SU-DHL-6 (cell line): ENCODE results near the gene NFKBIL1.
A peak's percentile ranks its signal among the peaks of the same experiment; 100 is the strongest.
"Not testable (repeated sequence)": the region's sequence is repeated elsewhere in the genome, so short reads cannot be mapped to it uniquely, and the experiment has no call there.

Source experiments
- H2AFZ ChIP-seq: fragments of 200-600 bp; sonication (generic); 2 replicates; pipeline ENCODE4 v1.6.1; 2014; ENCODE audit warnings: low read depth, mild to moderate bottlenecking, moderate library complexity, mixed read lengths, antibody characterized with exemption, low read length; ENCODE audit not compliant: severe bottlenecking
- H3F3A ChIP-seq: fragments of 200-600 bp; shearing (Covaris generic); 2 replicates; pipeline ENCODE4 v1.6.0; 2016; ENCODE audit warnings: antibody characterized with exemption, mild to moderate bottlenecking; ENCODE audit not compliant: insufficient read depth
- H3K27ac ChIP-seq: fragments of 200-600 bp; sonication (generic); 2 replicates; pipeline ENCODE4 v1.5.1; 2016; ENCODE audit warnings: low read depth, mild to moderate bottlenecking, low read length, moderate library complexity, mixed read lengths
- H3K27me3 ChIP-seq: fragments of 200-600 bp; sonication (generic), shearing (Covaris generic); 2 replicates; pipeline ENCODE4 v1.6.0; 2014; ENCODE audit warnings: mild to moderate bottlenecking, low read length
- H3K36me3 ChIP-seq: fragments of 200-600 bp; sonication (generic); 2 replicates; pipeline ENCODE4 v1.6.1; 2014; ENCODE audit warnings: mild to moderate bottlenecking, low read length, mixed read lengths
- H3K4me2 ChIP-seq: fragments of 300-600, 200-600 bp; shearing (Covaris generic), sonication (generic); 2 replicates; pipeline ENCODE4 v1.6.0; 2014; ENCODE audit warnings: low read length, low read depth, mild to moderate bottlenecking; ENCODE audit not compliant: poor library complexity, severe bottlenecking
- H3K4me3 ChIP-seq: fragments of 200-600 bp; sonication (generic); 2 replicates; pipeline ENCODE4 v1.5.1; 2014; ENCODE audit warnings: antibody characterized with exemption, low read length, mild to moderate bottlenecking, mixed read lengths; ENCODE audit not compliant: insufficient read depth, poor library complexity, severe bottlenecking
- H3K79me2 ChIP-seq: fragments of 200-600 bp; sonication (generic); 2 replicates; pipeline ENCODE4 v1.6.1; 2014; ENCODE audit warnings: mild to moderate bottlenecking, low read length, moderate library complexity; ENCODE audit not compliant: insufficient read depth
- H3K9ac ChIP-seq: fragments of 200-600 bp; sonication (generic); 2 replicates; pipeline ENCODE4 v1.7.0; 2014; ENCODE audit warnings: mild to moderate bottlenecking, low read length
- H3K9me2 ChIP-seq: fragments of 200-600 bp; sonication (generic); replicated peaks from 2 replicates; pipeline ENCODE4 v1.6.1; 2014; ENCODE audit warnings: low read length; ENCODE audit not compliant: insufficient read depth
- H3K9me3 ChIP-seq: fragments of 200-600 bp; sonication (generic); 2 replicates; pipeline ENCODE4 v1.6.1; 2014; ENCODE audit warnings: low read length, mixed read lengths; ENCODE audit not compliant: insufficient read depth
- H4K20me1 ChIP-seq: fragments of 200-600 bp; sonication (generic); 2 replicates; pipeline ENCODE4 v1.6.1; 2014; ENCODE audit warnings: low read depth, mild to moderate bottlenecking, antibody characterized with exemption, low read length, moderate library complexity, mixed read lengths
- EZH2phosphoT487 ChIP-seq: fragments of 200-600 bp; sonication (generic), shearing (Covaris generic); conservative IDR thresholded peaks from 2 replicates; pipeline ENCODE4 v1.6.1; 2018; ENCODE audit warnings: mild to moderate bottlenecking, antibody characterized with exemption, low read length, moderate library complexity, mixed read lengths
- TF ChIP-seq, protein P1 (sequence below): fragments of 200-600 bp; sonication (generic); IDR thresholded peaks from one replicate; pipeline ENCODE4 v1.5.1; 2017; ENCODE audit warnings: antibody characterized with exemption, mild to moderate bottlenecking, low read length, moderate library complexity; ENCODE audit not compliant: insufficient read depth, poor library complexity, severe bottlenecking

NFKBIL1 gene

DNA sequence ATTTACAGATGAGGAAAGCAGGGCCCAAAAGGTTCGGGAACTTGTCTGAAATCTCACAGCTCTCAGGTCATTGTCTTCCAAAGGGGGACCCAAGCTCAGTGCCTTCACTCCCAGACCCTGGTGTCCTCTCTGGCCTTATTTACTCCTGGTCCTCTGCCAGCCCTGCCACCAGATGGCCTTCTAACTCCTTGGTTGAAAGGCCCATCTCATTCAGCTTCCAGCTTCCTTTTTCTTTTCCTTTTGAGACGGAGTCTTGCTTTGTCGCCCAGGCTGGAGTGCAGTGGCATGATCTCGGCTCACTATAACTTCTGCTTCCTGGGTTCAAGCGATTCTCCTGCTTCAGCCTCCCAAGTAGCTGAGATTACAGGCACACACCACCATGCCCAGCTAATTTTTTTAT, 4.0 kb downstream of the NFKBIL1 start:
- not testable (repeated sequence) for H2AFZ ChIP-seq, H3K27me3 ChIP-seq, H3K9me2 ChIP-seq, H3K4me3 ChIP-seq, H3K9ac ChIP-seq, H3K36me3 ChIP-seq, H3K9me3 ChIP-seq, H4K20me1 ChIP-seq
- peak overlapping the region; percentile 26 for H3K4me2 ChIP-seq
- TF ChIP-seq, protein P1, sequence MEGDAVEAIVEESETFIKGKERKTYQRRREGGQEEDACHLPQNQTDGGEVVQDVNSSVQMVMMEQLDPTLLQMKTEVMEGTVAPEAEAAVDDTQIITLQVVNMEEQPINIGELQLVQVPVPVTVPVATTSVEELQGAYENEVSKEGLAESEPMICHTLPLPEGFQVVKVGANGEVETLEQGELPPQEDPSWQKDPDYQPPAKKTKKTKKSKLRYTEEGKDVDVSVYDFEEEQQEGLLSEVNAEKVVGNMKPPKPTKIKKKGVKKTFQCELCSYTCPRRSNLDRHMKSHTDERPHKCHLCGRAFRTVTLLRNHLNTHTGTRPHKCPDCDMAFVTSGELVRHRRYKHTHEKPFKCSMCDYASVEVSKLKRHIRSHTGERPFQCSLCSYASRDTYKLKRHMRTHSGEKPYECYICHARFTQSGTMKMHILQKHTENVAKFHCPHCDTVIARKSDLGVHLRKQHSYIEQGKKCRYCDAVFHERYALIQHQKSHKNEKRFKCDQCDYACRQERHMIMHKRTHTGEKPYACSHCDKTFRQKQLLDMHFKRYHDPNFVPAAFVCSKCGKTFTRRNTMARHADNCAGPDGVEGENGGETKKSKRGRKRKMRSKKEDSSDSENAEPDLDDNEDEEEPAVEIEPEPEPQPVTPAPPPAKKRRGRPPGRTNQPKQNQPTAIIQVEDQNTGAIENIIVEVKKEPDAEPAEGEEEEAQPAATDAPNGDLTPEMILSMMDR: peak; percentile 93
- peak overlapping the region; percentile 29; the same call in 1 of the 2 replicates for H3K27ac ChIP-seq
- peaks cover 64% of the 10 kb centered on the region for H3F3A ChIP-seq
- peaks cover 21% of the 10 kb centered on the region for H3K79me2 ChIP-seq

DNA sequence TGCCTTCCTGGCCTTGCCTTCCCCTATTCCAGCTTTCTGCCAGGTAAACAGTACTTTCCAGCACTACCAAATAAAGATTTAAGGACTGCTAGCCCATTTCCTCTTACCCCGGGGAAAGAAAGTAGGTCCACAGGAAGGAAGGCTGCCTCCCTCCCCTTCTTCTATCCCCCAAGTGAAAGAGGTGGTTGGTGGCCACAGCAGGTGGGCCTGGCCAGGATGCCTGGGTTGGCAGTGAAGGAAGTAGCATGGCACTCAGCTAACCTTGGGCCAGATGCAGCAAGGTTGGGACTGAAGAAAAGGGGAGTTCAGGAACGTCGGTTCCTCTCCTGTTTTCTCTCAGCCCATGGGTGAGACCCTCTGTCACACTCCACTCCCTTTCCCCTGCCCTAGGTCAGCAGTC, 8.9 kb downstream of the NFKBIL1 start:
- Histone ChIP-seq H3K9me3 (no peaks in the 10 kb centered on the region), H3K4me2 (peak overlapping the region; percentile 33), H3K9me2 (no peaks in the 10 kb centered on the region), H3K79me2 (peaks cover 17% of the 10 kb centered on the region; the same call in 1 of the 2 replicates), H3K4me3 (no peak overlapping the region), H4K20me1 (no peaks in the 10 kb centered on the region), H3K27me3 (no peaks in the 10 kb centered on the region), H3K9ac (peak overlapping the region; percentile 8; the same call in 1 of the 2 replicates), H3F3A (peaks cover 64% of the 10 kb centered on the region), H3K27ac (peak overlapping the region; percentile 72), H2AFZ (no peak overlapping the region), H3K36me3 (no peaks in the 10 kb centered on the region)
- TF ChIP-seq, protein P1: no peak
- no peak for TF ChIP-seq EZH2phosphoT487

DNA sequence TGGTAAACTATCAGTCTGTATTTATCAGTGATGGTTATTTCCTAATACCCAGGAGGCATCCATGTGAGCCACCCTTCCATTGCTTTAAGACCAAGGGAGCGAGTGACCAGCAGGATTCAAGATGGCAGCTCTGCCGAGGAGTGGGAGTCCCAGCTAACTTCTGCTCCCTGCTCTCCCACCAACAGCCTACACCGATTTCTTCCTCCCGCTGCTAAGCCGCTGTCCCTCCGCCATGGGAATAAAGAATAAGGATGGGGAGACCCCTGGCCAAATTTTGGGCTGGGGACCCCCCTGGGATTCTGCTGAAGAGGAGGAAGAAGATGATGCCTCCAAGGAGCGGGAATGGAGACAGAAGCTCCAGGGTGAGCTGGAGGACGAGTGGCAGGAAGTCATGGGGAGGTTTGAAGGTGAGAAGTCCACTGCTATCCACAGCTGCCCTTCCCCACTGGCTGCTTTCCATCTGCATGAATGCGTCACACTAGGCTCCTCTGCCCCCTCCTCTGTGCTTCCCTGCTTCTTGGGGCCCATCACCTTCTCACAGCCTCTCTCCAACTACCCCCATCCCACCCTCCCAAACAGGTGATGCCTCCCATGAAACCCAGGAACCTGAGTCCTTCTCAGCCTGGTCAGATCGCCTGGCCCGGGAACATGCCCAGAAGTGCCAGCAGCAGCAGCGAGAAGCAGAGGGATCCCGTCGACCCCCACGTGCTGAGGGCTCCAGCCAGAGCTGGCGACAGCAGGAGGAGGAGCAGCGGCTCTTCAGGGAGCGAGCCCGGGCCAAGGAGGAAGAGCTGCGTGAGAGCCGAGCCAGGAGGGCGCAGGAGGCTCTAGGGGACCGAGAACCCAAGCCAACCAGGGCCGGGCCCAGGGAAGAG, 10.3 kb downstream of the NFKBIL1 start:
- no peak overlapping the region for H3K4me3 ChIP-seq
- peak overlapping the region; percentile 77 for H3K4me2 ChIP-seq
- TF ChIP-seq, protein P1: no peak
- no peak for TF ChIP-seq EZH2phosphoT487

More for the DNA sequence above, 10.3 kb downstream of the NFKBIL1 start:
- Histone ChIP-seq H3K9me2 (no peaks in the 10 kb centered on the region), H4K20me1 (no peaks in the 10 kb centered on the region), H3F3A (peaks cover 77% of the 10 kb centered on the region), H3K27me3 (no peaks in the 10 kb centered on the region), H3K36me3 (no peaks in the 10 kb centered on the region), H3K9me3 (no peaks in the 10 kb centered on the region), H3K9ac (peak overlapping the region; percentile 69), H3K79me2 (peaks cover 17% of the 10 kb centered on the region; the same call in 1 of the 2 replicates), H3K27ac (peak overlapping the region; percentile 94), H2AFZ (no peak overlapping the region)
